ENCODE measurements around the gene CASP2. TPM values are rescaled to one million over a fixed set of nuclear protein-coding genes. Genes with fewer than 3 reads are reported as not detected.

CASP2 gene
- total RNA-seq, 1 experiment from 2014 or later = 67.2 TPM

DNA sequence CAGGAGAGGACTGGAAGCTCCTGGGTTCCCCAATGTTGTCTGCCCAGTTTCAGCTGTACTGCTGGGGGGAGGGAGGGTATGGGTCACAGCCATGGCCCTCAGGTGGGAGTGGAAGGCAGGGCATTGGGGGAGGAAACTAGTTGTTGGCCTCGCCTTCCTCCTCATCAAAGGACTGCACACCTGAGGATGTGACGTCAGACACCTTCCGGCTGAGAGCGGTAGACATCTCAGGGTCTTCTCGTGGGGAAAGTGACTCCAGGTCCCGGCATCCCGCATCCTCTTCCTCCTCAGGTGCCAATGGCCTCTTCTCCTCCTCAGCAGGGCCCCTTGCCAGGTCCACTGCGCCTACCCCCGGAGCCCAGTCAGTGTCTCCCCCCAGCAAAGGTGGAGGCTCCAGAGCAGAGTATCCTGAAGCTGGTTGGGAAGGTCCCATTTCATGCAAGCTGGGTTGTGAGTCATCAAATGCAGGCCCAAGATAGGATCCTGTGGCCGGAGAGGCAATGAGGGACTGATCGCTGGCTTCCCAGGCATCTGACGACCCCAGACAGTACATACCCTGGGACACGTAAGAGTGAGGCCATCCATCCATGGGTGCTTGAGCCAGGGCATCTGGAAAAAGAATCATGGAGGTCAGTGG, 68.4 kb downstream of the CASP2 start:
- TF ChIP-seq, protein P1, sequence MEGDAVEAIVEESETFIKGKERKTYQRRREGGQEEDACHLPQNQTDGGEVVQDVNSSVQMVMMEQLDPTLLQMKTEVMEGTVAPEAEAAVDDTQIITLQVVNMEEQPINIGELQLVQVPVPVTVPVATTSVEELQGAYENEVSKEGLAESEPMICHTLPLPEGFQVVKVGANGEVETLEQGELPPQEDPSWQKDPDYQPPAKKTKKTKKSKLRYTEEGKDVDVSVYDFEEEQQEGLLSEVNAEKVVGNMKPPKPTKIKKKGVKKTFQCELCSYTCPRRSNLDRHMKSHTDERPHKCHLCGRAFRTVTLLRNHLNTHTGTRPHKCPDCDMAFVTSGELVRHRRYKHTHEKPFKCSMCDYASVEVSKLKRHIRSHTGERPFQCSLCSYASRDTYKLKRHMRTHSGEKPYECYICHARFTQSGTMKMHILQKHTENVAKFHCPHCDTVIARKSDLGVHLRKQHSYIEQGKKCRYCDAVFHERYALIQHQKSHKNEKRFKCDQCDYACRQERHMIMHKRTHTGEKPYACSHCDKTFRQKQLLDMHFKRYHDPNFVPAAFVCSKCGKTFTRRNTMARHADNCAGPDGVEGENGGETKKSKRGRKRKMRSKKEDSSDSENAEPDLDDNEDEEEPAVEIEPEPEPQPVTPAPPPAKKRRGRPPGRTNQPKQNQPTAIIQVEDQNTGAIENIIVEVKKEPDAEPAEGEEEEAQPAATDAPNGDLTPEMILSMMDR (conservative IDR thresholded peaks at IDR 0.05) = no peak
- TF ChIP-seq EZH2 (IDR thresholded peaks at IDR 0.05; ENCODE audit: low read depth) = no peak
- Histone ChIP-seq H3K36me3 (ENCODE audit: low read depth) (no peaks in the 10 kb centered on the region), H3K27me3 (ENCODE audit: insufficient read depth, low read depth) (peaks cover 52% of the 10 kb centered on the region), H3K9me2 (ENCODE audit: insufficient read depth) (no peaks in the 10 kb centered on the region), H3K9me3 (ENCODE audit: insufficient read depth, low read depth) (no peaks in the 10 kb centered on the region), H3K4me1 (replicated peaks; ENCODE audit: insufficient read depth) (peaks cover 6% of the 10 kb centered on the region; the same call in 1 of the 2 replicates), H3K4me2 (no peak overlapping the region), H3K4me3 (no peak overlapping the region), H4K20me1 (ENCODE audit: insufficient read depth) (no peaks in the 10 kb centered on the region), H3K79me2 (ENCODE audit: low read depth) (no peaks in the 10 kb centered on the region), H3F3A (ENCODE audit: insufficient read depth, low read depth) (no peaks in the 10 kb centered on the region), H3K27ac (no peak overlapping the region), H2AFZ (no peak overlapping the region)
- ChIA-PET POLR2A (ENCODE audit: unreplicated experiment) (no interaction called here), CTCF (interaction anchor here (0.6 kb wide), 1 partner anchor 13 kb away, joined by 6 read pairs; no protein-coding TSS in a partner anchor)
- BruUV-seq (replicated peaks) = no TSS peak
- no peak for DNase-seq
- intact Hi-C loops (cut with micrococcal nuclease; ENCODE audit: unreplicated experiment) = no loop called here

Other genes with a start within 250 kb of the CASP2 start
- not detected in 2 replicates for gene OR6V1, start 236.0 kb upstream of the CASP2 start, total RNA-seq (2021)
- gene PIP, start 156.3 kb upstream of the CASP2 start, total RNA-seq (2021) = not detected in 2 replicates
- not detected in 2 replicates for gene TAS2R39, start 104.9 kb upstream of the CASP2 start, total RNA-seq (2021)
- not detected in 2 replicates for gene TAS2R40, start 66.3 kb upstream of the CASP2 start, total RNA-seq (2021)
- 239 and 244 TPM in 2 replicates for gene GSTK1, start 24.9 kb upstream of the CASP2 start, total RNA-seq (2021)
- 89.7 and 131 TPM in 2 replicates for gene TMEM139, start 3.4 kb upstream of the CASP2 start, total RNA-seq (2021)
- gene CLCN1, start 27.8 kb downstream of the CASP2 start, total RNA-seq (2021) = 0.15 TPM in 1 of 2 replicates, not detected in the other
- 0.65 and 0.80 TPM in 2 replicates for gene FAM131B, start 74.4 kb downstream of the CASP2 start, total RNA-seq (2021)
- gene ZYX, start 93.0 kb downstream of the CASP2 start, total RNA-seq (2021) = 145 and 167 TPM in 2 replicates
- gene EPHA1, start 120.5 kb downstream of the CASP2 start, total RNA-seq (2021) = 35.5 and 39.3 TPM in 2 replicates
- not detected in 2 replicates for gene TAS2R60, start 155.1 kb downstream of the CASP2 start, total RNA-seq (2021)
- not detected in 2 replicates for gene TAS2R41, start 189.5 kb downstream of the CASP2 start, total RNA-seq (2021)